NT2/D1 (cell line): ENCODE measurements around the gene SPAST.

Experiments
- YY1 ChIP-seq: IDR thresholded peaks from 2 replicates; pipeline ENCODE4 v1.6.1; 2011; ENCODE audit not compliant: insufficient read length, insufficient read depth
- ZNF274 ChIP-seq: IDR thresholded peaks from 2 replicates; pipeline ENCODE4 v1.6.1; 2011; ENCODE audit warnings: mild to moderate bottlenecking, low read depth, low read length

- TF ChIP-seq YY1, result no peak
- no peak for TF ChIP-seq ZNF274
These were observed 54.7 kb downstream of the SPAST start for GRCh38 chr2:32118055-32118454.
